Measurements from ENCODE around the gene PRPSAP1.
"Not testable (repeated sequence)": the region's sequence is repeated elsewhere in the genome, so short reads cannot be mapped to it uniquely, and the experiment has no call there.

Gene PRPSAP1

DNA sequence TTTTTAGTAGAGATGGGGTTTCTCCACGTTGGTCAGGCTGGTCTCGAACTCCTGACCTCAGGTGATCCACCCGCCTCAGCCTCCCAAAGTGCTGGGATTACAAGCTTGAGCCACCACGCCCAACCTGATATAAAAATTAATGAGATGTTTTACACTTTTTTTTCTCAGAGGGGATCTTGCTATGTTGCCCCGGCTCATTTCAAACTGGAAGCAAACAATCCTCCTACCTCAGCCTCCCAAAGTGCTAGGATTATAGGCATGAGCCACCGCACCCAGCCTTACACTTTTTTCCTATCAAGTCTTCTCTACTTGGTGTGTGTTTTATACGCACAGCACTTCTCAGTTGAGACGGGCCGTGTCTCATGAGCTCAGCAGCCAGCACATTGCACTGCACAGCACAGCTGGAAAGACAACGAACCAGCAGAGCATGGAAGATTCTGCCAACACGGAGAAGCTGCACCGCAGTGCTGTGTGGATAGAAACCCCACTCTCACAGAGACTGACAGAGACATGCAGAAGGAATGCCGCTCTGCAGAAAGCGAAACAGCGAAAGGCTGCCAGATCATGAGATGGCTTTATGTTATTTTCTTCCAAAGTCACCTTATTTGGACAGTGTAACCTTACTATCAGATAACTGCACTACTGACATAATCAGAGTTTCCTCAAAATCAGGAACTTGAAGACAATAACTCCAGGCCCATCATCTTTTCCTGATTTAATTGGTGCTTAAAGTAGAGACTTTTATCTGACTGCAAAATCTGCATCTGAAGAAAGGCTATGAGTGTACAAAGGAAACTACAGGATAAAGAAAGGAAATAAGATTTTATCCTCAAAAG, 39.1 kb downstream of the PRPSAP1 start:
- DNase-seq = no peak

DNA sequence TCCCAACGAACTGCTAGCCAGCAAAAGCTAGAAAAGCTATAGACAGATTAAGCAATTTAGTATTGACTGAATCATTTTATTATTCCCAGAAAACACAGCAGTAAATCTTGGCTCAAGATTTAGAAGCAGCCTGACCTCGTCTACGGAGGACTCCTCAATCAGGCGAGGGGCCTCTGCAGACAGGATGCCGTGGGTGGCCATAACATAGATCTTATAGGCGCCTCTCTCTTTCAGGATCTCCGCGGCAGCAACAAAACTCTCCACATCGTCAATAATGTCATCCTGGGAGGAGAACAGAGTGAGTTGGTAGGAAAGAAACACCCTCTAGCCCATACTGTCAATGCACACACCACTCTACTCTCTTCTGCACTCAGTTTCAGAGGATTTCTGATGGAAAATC, 41.0 kb downstream of the PRPSAP1 start:
- DNase-seq = no peak

DNA sequence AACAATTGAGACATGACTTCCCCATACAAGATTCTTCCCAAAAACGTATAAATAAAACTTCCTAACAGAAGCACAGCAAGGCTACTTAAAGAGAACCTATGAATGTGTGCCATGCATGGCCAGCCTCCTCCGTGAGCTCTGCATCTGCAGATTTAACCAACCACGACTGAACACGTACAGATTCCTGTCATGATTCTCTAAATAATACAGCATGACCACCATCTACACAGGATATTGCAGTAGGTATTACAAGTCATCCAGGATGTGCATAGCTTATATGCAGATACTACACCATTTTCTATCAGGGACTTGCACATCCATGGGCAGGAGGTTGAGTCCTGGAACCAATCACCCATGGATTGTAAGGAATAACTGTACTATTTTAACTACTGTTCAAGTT, 44.3 kb downstream of the PRPSAP1 start:
- DNase-seq = no peak

DNA sequence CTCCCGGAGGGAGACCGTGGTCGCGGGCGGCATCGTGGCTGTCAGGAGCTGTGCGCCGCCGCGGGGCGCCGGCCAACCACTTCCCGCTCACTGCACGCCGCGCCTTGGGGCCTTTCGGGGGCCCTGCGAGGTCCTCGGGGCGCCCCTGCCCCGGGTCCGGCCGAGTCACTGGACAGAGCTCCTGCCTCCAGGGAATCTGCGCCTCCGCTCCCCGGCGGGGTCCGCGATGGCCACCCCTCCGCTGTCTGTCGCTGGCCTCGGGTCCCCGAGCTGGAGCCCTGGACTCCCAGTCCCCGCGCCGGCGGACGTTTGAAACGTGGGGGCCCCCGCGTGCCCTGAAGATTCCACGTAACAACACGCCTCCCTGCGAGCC, 45.8 kb downstream of the PRPSAP1 start, which contains the start of gene QRICH2:
Gene QRICH2 (minus strand): TSS at position 311 of the 373 bp plus-strand sequence. CDS start 278 bp downstream, at position 33.
- DNase-seq = no peak

DNA sequence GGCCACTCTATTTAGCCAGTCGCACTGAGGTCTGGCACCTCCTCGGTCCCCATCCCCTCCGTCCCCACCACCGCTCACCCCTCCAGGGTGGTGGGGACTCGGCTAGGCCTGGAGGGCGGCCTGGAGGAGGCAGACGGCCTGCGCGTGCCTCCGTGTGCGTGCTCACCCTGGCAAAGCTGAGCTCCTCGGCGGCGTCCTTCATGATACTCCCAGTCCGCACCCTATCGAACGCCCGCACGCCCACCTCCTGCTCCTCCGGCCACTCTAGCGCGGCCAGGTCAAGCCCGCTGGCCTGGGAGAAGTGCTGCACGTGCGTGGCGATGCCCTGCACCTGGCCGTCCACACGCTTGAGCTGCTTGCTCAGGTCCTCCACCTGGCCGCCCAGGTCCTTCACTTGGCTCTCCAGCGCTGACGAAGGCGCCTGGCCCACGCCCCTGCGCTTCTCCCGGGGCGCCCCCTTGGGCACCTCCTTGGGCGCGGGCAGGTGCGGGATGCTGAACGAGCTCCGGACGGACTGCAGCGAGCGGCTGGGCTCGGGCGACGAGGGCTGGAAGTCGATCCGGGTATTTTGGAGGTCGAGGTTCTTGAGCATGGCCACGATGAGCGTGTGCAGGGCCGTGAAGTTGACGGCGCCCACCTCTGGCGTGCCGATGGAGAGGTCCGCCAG, 46.3 kb downstream of the PRPSAP1 start:
- no peak for DNase-seq

DNA sequence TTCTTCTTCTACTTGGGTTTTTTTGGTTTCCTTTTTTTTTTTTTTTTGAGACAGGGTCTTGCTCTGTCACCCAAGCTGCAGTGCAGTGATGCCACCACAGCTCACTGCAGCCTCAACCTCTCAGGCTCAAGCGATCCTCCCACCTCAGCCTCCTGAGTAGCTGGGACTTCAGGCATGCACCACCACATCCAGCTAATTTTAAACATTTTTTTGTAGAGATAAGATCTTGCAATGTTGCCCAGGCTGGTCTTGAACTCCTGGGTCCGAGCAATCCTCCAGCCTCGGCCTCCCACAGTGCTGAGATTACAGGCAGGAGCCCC, 48.6 kb downstream of the PRPSAP1 start:
- not testable (repeated sequence) for DNase-seq

DNA sequence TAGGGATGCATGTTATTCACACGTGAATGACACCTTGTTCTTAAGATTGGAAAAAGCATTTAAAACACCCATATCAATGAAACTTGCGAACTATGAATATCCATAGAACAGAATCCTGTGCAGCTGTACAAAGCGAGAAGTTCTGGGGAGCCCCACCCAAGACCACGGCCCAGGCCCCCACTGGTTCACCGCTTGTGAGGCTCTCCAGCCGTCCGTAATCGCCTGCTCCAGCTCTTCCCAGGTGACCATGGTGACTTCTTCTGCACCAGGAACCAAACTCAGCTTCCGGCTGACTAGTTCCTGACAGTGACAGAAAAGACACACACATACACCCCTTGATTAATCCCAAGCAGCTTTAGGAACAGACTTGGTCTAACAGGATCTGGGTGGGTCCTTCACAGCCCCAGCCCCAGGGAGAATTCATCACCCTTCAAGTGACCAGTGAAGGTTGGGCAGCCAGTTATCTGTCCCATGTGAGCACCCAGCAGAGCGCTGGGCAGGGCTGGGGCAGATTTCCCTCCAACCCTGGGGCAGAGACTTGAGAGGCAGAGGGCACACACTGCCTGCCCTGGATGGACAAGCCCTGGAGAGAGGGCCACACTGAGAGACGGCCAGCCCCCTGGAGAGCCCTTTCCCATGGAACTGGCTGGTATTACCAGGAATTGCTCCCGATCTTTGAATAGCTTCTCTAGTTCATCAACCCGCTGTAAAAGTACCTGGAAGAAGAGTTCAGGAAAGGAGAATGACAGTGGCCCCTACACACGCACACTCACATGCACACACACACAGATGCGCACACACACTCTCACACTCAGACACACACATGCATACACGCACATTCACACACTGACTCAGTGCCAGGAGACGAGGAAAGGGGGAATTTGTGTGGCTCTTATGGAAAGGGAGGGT, 49.2 kb downstream of the PRPSAP1 start:
- DNase-seq = no peak

DNA sequence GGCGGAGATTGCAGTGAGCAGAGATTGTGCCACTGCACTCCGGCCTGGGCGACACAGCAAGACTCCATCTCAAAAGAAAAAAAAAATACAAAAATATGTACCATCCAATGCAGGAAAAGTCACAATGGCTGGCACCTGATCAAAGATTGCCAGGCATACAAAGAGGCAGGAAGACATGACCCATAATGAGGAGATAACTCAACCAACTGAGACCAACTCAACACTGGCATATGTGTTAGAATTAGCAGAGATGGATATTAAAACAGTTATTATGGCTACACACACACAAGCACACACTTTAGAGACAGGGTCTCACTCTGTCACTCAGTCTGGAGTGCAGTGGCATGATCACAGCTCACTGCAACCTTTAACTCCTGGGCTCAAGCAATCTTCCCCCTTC, 56.3 kb downstream of the PRPSAP1 start:
- DNase-seq = no peak

DNA sequence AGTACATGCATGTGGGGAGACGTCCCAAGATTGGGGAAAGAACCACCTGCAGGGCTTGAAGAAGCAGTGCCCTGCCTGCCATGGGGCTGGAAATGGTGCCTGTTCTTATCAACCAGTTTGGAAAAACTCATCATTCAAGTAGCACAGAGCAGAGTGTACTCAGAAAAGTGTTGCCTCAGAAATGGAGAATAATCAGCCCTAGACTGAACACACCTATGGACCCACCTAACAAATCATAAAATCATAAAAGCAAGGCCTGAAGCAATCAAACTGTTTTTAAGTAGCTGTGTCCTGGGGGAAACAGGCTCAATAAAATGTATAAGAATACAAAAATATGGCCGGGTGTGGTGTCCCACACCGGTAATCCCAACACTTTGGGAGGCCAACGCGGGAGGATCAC, 56.8 kb downstream of the PRPSAP1 start:
- DNase-seq = no peak

DNA sequence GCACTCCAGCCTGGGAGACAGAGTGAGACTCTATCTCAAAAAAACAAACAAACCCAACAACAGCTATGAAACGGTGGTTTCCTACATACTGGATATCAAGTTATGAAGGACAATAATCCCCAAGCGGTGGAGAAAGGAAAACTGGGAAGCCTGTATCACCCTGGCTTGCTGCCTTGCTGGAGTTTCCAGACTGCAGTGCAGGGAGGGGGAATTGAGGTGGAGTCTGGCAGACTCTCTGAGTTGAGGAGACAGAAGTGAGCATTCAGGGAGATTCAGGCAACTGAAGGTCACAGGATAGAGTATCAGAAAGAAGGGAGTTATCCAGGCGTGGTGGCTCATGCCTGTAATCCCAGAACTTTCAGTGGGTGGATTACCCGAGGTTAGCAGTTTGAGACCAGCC, 57.5 kb downstream of the PRPSAP1 start:
- DNase-seq = no peak

DNA sequence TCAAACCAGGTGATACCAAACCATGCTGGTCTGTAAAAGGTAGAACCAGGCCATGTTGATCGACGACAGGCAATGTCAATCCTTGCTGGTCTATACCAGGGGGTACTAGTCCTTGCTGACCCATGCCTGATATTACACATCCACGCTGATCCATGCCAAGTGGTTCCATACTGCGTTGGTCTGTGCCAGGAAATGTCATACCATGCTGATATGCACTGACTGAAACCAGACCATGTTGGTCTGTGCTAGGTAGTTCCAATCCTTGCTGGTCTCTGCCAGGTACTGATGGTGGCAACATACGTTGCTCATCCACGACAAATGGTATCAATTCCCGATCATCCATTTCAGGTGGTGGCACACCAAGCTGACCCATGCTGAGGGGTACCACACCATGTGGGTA, 60.6 kb downstream of the PRPSAP1 start:
- DNase-seq = no peak

DNA sequence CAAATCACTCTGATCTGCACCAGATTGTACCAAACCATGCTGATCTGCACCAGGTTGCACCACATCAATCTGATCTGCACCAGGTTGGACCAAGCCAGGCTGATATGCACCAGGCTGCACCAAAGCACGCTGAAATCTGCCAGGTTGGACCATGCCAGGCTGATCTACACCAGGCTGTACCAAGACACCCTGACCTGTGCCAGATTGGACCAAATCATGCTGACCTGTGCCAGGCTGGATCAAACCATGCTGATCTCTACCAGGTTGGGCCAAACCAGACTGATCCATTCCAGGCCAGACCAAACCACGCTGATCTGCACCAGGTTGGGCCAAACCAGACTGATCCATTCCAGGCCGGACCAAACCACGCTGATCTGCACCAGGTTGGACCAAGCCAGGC, 61.1 kb downstream of the PRPSAP1 start:
- DNase-seq = no peak

DNA sequence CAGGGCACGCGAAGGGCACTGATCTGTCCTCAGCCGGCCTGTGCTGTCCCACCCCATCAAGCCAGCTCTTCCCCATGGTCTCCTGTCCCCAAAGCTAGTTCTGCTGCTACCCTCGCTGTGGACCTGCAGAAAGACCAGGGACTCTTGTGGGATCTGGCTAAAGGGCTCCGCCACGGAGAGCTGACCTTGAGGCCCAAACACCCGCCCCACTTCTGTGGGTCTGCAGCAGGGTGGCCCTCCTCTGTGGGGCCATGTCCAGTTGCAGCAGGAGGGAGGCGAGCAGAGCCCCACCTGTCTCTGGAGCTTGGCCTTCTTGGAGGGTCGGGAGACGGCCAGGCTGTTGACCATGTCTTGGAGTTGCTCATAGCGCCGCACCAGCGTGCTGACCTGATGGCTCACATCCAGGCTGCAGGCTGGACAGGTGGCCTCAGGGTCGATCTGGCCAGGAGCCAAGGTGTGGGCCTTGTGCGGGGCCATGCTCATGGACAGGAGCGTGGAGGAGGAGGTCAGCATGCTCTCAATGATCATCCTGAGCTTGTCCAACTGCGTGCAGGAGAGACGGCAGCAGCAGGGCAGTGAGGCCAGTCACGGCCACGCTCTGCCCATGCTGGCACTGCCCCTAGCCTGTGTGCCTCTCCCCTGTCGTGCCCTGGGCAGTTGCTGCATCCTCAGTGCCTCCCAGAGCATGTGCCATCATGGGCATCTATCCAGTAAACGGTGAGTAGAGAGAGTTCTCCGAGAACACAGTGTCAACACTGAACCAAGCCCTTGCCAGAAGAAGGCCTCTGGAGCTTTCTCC, 71.9 kb downstream of the PRPSAP1 start:
- DNase-seq = peak in 1 of 2 experiments; percentile 37

DNA sequence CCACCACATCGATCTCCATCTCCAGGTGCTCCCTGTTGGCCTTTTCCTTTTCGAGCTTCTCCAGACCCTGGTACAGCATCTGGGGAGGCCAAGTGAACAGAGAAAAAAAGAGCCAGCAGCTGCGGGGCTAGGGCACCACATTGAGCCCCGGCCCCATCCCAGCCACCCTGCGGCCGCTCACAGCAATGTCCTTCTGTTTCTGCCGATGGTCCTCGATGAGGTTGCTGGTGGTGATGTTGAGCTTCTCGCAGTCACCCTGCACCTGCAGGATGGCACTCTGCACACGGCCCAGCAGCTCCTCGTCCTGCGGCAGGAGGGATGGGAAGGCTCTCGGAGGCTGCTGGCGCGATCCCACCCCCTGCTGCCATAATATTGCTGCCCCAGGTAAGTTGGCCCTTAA, 73.1 kb downstream of the PRPSAP1 start:
- no peak for DNase-seq

DNA sequence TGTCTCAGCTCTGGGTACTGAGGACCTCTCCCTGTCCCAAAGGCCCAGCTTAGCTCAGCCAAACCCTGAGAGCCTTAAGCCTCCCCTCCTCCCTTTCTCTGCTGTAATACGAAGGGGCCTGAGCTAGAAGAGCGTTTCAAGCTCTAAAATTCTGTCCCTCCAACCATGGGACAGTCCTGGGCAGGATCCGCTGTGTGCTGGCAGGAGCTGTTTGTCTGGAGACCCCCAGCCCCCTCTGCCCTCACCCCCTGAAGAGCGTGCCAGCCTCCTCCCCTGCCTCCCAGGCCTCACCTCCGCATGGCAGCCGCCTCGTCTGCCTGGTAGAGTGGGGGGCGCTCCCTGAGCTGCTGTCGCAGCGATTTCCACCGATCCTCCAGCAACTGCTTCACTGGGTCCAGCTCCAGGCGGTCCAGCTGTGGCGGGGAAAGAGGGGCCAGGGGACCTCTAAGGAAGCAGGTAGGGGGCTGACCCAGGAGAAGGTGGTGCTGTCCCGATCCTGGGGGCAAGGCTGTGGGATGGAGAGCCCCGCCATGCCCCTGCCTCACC, 73.9 kb downstream of the PRPSAP1 start:
- no peak for DNase-seq

DNA sequence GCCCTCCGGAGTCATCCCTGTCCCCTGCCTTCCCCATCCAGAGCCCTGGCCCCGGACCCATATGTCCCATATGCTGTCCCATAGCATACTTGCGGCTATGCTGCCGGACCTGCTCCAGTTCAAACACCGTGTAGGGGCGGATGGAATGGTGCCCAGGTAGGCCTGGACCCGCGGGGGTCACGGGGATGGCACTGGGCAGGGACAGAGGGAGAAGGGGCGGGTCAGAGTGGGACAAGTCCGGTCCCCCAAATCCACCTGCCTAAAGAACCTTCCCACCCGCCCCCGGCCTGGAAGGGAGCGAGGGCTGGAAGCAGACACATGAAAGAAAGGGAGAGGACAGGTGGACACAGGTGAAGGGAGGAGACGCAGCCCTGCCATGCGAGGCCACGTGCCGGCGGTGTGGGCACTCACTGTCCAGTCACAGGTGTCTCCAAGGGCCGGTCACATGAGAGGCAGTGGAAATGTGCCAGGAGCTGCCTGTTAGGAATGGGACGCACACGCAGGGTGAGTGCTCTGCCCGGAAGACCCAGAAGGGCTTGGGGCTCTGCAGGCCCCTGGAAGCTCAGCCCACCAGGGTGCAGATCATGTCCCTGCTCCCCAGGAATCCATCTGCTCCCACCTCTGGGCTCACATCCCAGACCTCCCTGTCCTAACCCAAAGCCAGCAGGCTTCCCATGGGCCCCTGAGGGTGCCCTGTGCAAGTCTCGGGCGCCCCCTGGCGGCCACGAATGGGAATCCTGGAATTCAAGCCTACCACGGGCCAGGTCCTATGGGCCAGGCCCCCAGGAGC, 74.6 kb downstream of the PRPSAP1 start:
- DNase-seq = peak in 1 of 2 experiments; percentile 23

DNA sequence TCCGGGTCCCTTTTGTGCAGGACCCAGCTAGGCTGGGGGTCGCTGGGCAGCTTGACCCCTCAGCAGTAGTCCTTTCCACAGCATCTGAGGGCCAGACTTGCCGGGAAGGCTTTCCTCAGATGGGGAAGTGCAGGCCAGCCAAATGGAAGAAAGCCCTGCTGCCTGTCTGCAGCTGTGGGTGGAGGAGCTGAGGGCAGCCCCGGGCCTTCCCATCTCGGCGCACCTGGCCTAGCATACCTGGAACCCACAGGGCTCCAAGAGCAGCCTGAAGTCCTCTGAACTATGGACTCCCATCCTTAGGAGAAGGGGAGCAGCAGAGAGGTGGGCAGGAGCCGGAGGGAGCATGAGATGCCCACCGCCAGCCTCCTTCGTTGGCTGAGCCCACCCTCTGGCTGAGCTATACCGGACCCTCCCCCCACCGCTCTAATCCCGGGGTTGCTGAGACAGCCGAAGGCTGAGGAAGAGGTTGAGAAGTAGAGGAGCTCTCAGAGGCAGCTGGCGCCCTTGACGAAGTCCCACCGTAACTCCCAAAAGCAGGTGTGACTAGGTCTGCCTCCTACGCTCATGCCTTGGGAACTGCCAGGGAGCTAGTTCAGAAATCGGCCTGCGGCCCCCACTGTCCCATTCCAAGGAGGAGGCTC, 75.3 kb downstream of the PRPSAP1 start:
- no peak for DNase-seq

DNA sequence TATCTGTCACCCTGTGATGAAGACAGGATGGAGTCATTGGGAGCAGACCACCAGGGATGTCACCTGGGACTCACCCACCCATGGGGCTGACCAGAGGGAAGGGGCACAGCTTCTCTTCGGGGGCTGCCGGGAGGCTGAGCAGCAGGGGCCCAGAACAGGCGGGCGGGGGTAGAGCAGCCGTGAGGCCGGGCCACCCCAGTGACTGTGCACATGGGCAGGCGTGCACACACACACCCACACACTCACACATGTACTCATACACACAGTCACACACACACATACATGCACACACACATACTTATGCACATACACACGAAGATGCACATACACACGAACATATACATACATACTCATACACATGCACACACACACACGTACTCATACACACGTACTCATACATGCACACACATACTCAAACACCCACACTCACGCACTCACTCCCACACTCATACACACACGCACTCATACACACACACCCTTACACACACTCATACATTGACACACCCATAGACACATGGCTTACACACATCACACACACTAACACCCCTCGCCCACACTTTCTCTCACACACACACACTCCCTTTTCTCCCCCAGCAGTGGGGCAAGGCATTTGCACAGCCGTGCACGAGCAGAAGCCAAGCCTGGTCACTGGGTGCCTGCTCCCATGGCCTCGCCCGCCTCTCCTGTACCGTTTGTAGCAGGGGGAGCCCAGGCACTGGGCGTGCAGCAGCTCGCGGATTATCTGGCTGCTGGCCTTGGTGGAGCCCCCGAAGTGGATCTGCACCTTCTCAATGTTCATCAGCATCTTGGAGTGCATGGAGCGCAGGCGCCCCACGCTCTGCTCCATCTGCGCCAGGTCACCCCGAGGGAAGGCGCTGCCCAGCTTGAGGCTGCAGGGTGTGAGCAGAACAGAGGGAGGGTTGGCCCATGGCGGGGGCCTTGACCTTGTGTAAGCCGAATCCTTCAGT, 76.1 kb downstream of the PRPSAP1 start:
- DNase-seq = no peak

DNA sequence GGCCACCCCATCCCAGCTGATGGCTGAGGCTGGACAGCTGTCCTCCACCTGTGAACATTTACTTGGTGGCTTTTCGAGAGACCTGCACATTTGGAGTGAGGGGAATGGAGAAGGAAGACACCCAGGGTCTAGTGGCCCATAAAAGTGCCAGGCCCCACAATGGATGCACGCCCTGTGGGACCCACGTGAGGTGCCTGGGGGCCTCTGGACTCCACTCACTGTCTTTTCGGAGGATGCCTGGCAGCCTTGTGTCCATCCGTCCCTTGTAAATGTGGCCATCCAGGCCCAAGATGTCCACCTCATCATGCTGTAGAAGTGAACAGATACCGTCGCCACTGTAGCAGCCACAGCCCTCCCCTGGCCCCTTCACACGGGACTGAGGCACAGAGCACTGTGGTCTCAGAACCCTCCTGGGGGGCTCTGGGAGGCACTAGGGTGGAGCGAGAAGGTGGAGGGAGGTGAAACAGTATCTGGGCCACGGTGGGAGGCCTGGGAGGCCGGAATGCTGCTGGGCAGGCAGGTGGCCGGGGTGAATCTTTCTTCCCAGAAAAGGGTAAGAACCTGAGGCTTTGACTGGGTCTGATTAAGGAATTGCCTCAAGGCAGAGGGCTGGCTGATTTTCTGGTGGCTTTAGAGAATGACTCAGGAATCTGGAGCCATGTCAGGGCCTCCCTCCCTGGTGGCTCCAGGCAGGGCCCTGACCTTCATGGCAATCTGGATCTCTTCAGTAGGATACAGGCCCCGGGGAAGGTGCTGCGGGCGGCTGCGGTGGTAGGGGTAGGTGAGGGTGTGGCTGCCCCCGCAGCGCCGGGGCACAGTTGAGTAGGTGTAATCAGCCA, 77.0 kb downstream of the PRPSAP1 start:
- DNase-seq = no peak
